Activated CD8-positive, alpha-beta T cell treated with anti-CD3 and anti-CD28 coated beads for 36 hours (primary cell): ENCODE results near the gene RETN. TPM values are rescaled to one million over a fixed set of nuclear protein-coding genes. Genes with fewer than 3 reads are reported as not detected.
A peak's percentile ranks its signal among the peaks of the same experiment; 100 is the strongest.

Experiments used
- ATAC-seq: fragments of 200-7000 bp; cut with Tn5 transposase; one replicate; pipeline ENCODE4 v1.10.0; 2021; ENCODE audit warnings: mild to moderate bottlenecking, moderate library complexity
- CTCF ChIA-PET: fragments of 350-600 bp; sonication (Branson Sonifier 250); formaldehyde crosslinking; loops from one replicate; lab custom pipeline; 2021; ENCODE audit warnings: antibody characterized with exemption; lab: Charles Lee
- POLR2A ChIA-PET: fragments of 350-600 bp; sonication (Branson Sonifier 250); formaldehyde crosslinking; loops from one replicate; lab custom pipeline; 2021; ENCODE audit warnings: antibody characterized with exemption; lab: Charles Lee
- DNase-seq: peaks from one replicate; pipeline ENCODE4 v3.0.0-alpha.2; 2020
- H3K27ac Mint-ChIP-seq: one replicate; pipeline ENCODE4 v1.8.0; 2021; ENCODE audit warnings: mild to moderate bottlenecking, mixed read lengths
- H3K27me3 Mint-ChIP-seq: one replicate; pipeline ENCODE4 v1.8.0; 2021; ENCODE audit warnings: mixed read lengths
- H3K36me3 Mint-ChIP-seq: one replicate; pipeline ENCODE4 v1.8.0; 2021; ENCODE audit warnings: low read depth, mixed read lengths
- H3K4me1 Mint-ChIP-seq: one replicate; pipeline ENCODE4 v1.8.0; 2021; ENCODE audit warnings: low read depth, mixed read lengths
- H3K4me3 Mint-ChIP-seq: one replicate; pipeline ENCODE4 v1.8.0; 2021; ENCODE audit warnings: mild to moderate bottlenecking, moderate library complexity, mixed read lengths
- H3K9me3 Mint-ChIP-seq: one replicate; pipeline ENCODE4 v1.8.0; 2021; ENCODE audit warnings: mixed read lengths
- CTCF ChIP-seq: fragments of 200-600 bp; IDR thresholded peaks from one replicate; pipeline ENCODE4 v1.8.0; 2022; ENCODE audit warnings: antibody characterized with exemption, mild to moderate bottlenecking
- intact Hi-C: fragments of 100-400 bp; cut with micrococcal nuclease; formaldehyde crosslinking; loops from one replicate; pipeline ENCODE4 v1.10.0; 2022
- total RNA-seq, 2 experiments: library from RNA; stranded (reverse); gene quantifications; one replicate each; pipeline ENCODE4 v1.2.3, GENCODE V29; 2021

The RETN gene
- total RNA-seq, 2 experiments from 2014 or later = not detected

GRCh38 chr19:7676854-7677253, 8.0 kb downstream of the RETN start, which contains the start of gene MCEMP1:
Gene MCEMP1 (plus strand): TSS chr19:7677090. CDS start chr19:7677121, 31 bp downstream.
- no peak for TF ChIP-seq CTCF
- Mint-ChIP-seq H3K4me1 (peaks cover 47% of the 10 kb centered on the region), H3K9me3 (no peaks in the 10 kb centered on the region), H3K27me3 (peaks cover 34% of the 10 kb centered on the region), H3K4me3 (no peak within 1 kb of the TSS), H3K36me3 (peaks cover 2% of the 10 kb centered on the region), H3K27ac (no peak within 1 kb of the TSS)
- POLR2A ChIA-PET = no interaction called here
- no peak for ATAC-seq
- intact Hi-C loops = no loop called here
- no peak for DNase-seq
- CTCF ChIA-PET = interaction anchor here (0.8 to 1.5 kb wide), 3 partner anchors 109 to 310 kb away, joined by 3 to 4 read pairs (median 3); no protein-coding TSS in a partner anchor

- Mint-ChIP-seq H3K27ac (no peak overlapping the region), H3K27me3 (peaks cover 33% of the 10 kb centered on the region), H3K9me3 (no peaks in the 10 kb centered on the region), H3K4me3 (no peak overlapping the region), H3K36me3 (peaks cover 9% of the 10 kb centered on the region), H3K4me1 (peaks cover 52% of the 10 kb centered on the region)
- TF ChIP-seq CTCF = no peak
- no peak for ATAC-seq
- DNase-seq = no peak
- ChIA-PET CTCF (interaction anchor here (1.1 to 1.5 kb wide), 4 partner anchors 21 to 122 kb away, joined by 3 to 5 read pairs (median 4); no protein-coding TSS in a partner anchor), POLR2A (interaction anchor here (0.7 to 1.2 kb wide), 4 partner anchors 9 to 122 kb away, joined by 3 to 4 read pairs (median 3); partner anchors contain the start of gene RETN)
- intact Hi-C loops = no loop called here
These were observed 8.9 kb downstream of the RETN start for GRCh38 chr19:7677669-7678311.

GRCh38 chr19:7678971-7679751, 10.3 kb downstream of the RETN start:
- peak overlapping the region; percentile 49 for H3K4me3 Mint-ChIP-seq
- H3K36me3 Mint-ChIP-seq = peaks cover 15% of the 10 kb centered on the region
- ATAC-seq = peak; percentile 48
- H3K4me1 Mint-ChIP-seq = peaks cover 53% of the 10 kb centered on the region
- H3K27ac Mint-ChIP-seq = peak overlapping the region; percentile 75
- peaks cover 31% of the 10 kb centered on the region for H3K27me3 Mint-ChIP-seq
- intact Hi-C loops = no loop called here
- peak; percentile 12 for TF ChIP-seq CTCF
- no peaks in the 10 kb centered on the region for H3K9me3 Mint-ChIP-seq
- CTCF ChIA-PET = interaction anchor here (0.8 to 1.3 kb wide), 3 partner anchors 23 to 120 kb away, joined by 3 to 6 read pairs (median 5); no protein-coding TSS in a partner anchor
- DNase-seq = peak; percentile 84
- POLR2A ChIA-PET = interaction anchor here (0.9 to 1.2 kb wide), 2 partner anchors 118 to 120 kb away, joined by 3 to 4 read pairs; no protein-coding TSS in a partner anchor

- ATAC-seq = no peak
- intact Hi-C loops = loop anchor here (5.0 kb wide), 2 partner anchors 113 to 117 kb away; no protein-coding TSS in a partner anchor
- TF ChIP-seq CTCF = no peak
- POLR2A ChIA-PET = interaction anchor here (1.2 to 1.9 kb wide), 2 partner anchors 11 to 50 kb away, joined by 3 to 6 read pairs; partner anchors contain the start of genes PET100, RETN and XAB2
- Mint-ChIP-seq H3K9me3 (no peaks in the 10 kb centered on the region), H3K36me3 (peaks cover 15% of the 10 kb centered on the region), H3K27ac (peak overlapping the region; percentile 61), H3K27me3 (peaks cover 29% of the 10 kb centered on the region), H3K4me1 (peaks cover 50% of the 10 kb centered on the region), H3K4me3 (peak overlapping the region; percentile 92)
- CTCF ChIA-PET = interaction anchor here (0.8 to 3.6 kb wide), 28 partner anchors 8 to 578 kb away, joined by 3 to 74 read pairs (median 6); partner anchors contain the start of genes CD209, PET100, RETN and XAB2
- DNase-seq = no peak
These were observed 11.1 kb downstream of the RETN start for GRCh38 chr19:7679771-7680605.
